GM21423 (cell line): ENCODE data around the gene NCAN.
"Not testable (repeated sequence)": the region's sequence is repeated elsewhere in the genome, so short reads cannot be mapped to it uniquely, and the experiment has no call there.

Source experiments
- ATAC-seq: cut with Tn5 transposase; IDR thresholded peaks from one replicate; pipeline ENCODE4 v1.9.1; 2021; ENCODE audit warnings: mild to moderate bottlenecking, moderate library complexity; ENCODE audit not compliant: unreplicated experiment

NCAN gene

DNA sequence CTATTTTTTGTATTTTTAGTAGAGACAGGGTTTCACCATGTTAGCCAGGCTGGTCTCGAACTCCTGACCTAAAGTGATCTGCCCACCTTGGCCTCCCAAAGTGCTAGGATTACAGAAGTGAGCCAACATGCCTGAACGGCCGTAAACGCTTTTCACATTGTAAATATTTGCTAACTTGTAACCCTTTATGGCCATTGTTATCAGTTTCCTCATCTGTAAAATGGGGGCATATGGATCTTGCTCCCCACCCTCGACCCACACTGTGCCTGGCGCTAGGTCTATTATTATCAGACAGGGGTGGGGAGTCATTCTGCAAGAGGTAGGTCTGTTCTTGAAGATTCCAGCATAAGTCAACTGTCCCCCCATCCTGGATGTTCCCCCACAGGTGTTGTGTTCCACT lies 11.9 kb downstream of the NCAN start:
- no peak for ATAC-seq

- no peak for ATAC-seq
These were observed 12.5 kb downstream of the NCAN start for GRCh38 chr19:19224150-19224851.

DNA sequence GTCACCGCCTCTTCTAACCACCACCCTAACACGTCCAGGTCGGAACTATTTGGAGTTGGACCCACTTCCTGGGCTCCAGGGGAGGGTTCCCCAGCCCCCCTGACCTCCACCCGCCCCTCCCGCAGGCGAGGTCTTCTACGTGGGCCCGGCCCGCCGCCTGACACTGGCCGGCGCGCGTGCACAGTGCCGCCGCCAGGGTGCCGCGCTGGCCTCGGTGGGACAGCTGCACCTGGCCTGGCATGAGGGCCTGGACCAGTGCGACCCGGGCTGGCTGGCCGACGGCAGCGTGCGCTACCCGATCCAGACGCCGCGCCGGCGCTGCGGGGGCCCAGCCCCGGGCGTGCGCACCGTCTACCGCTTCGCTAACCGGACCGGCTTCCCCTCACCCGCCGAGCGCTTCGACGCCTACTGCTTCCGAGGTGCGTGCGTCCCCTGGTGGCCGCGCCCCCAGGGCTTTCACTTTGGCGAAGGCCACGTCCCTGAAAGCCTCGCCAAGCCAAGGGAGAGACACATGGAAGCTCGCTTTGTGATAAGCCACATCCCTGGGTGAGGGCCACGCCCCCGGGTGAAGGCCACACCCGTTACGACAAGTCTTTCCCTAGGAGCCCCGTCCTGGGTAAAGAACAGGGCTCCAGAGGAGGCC lies 13.2 kb downstream of the NCAN start:
- ATAC-seq, result no peak

GRCh38 chr19:19226204-19226603 lies 14.4 kb downstream of the NCAN start:
- no peak for ATAC-seq

DNA sequence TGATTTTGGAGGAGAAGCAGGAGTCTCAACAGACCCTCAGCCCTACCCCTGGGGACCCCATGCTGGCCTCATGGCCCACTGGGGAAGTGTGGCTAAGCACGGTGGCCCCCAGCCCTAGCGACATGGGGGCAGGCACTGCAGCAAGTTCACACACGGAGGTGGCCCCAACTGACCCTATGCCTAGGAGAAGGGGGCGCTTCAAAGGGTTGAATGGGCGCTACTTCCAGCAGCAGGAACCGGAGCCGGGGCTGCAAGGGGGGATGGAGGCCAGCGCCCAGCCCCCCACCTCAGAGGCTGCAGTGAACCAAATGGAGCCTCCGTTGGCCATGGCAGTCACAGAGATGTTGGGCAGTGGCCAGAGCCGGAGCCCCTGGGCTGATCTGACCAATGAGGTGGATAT lies 14.9 kb downstream of the NCAN start:
- no peak for ATAC-seq

- no peak for ATAC-seq
These were observed 15.5 kb downstream of the NCAN start for GRCh38 chr19:19227217-19227616.

GRCh38 chr19:19229701-19230100 lies 17.9 kb downstream of the NCAN start:
- ATAC-seq, result no peak

DNA sequence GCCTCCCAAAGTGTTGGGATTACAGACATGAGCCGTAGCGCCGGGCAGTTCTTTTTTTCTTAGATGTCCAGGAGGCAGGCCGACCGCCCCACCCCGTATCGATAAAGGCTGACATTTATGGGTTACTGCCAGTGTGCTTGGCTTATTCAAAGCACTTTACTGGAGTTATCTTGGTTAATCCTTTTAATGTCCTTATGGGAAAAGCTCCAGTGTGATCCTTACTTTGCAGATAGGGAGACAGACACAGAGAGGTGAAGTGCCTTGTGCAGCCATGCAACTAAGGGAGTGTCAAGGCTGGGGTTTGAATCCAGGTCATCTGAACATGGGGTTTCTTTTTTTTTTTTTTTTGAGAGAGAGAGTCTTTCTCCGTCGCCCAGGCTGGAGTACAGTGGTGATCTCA lies 19.2 kb downstream of the NCAN start:
- no peak for ATAC-seq

DNA sequence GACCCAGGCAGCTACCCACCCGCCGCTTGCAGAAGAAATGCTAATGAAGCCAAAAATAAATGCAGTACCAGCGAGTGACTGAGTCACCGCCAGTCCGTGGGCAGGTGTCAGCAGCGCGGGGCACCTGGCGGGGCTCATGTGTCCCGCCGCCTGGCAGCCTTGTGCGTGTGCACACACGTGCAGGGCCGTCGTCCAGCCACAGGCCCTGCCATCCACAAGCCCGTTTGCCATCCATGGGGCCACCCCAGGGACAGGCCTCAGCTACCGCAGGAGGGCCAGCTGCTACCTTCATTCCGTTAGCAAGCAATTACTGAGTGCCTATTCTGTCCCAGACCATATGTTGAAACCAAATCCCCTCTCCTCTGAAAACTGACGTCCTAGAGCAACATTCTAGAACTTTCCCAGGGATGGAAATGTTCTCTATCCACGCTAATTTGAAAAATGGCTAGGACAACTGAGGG lies 20.5 kb downstream of the NCAN start:
- no peak for ATAC-seq

- ATAC-seq, result no peak
These were observed 22.6 kb downstream of the NCAN start for GRCh38 chr19:19234220-19234816.

- no peak for ATAC-seq
These were observed 24.4 kb downstream of the NCAN start for GRCh38 chr19:19236173-19236572.

DNA sequence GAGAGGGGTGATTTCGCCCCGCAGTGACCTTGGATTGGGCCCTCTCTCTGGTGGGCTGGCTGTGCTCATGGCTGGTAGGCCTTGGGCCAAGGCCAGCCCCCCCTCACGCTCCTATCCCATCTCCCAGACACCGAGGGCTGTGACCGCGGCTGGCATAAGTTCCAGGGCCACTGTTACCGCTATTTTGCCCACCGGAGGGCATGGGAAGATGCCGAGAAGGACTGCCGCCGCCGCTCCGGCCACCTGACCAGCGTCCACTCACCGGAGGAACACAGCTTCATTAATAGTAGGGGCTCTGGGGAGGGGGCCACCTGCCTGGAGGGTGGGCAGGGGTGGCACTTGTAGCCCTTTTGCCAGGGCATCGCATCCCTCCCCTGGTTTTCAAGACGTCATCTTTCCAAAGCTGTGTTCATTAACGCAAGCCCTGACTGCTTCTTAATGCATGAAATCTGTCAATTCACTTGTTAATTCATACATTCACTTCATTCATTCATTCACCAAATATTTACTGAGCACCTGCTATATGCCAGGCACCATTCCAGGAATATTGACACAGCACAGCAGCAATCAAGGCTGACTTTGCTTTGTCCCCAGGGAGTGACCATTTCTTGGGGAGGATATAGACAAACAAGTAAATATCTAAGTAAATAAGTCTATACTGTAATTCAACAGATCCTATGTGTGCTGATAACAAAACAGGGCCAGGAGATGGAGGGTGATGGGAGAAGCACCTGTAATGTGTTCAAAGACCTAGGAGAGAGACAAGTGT lies 26.6 kb downstream of the NCAN start:
- no peak for ATAC-seq

- ATAC-seq, result no peak
These were observed 27.9 kb downstream of the NCAN start for GRCh38 chr19:19239675-19240074.

- ATAC-seq, result no peak
These were observed 28.7 kb downstream of the NCAN start for GRCh38 chr19:19240476-19240875.

GRCh38 chr19:19250196-19250801 lies 38.5 kb downstream of the NCAN start:
- no peak for ATAC-seq

DNA sequence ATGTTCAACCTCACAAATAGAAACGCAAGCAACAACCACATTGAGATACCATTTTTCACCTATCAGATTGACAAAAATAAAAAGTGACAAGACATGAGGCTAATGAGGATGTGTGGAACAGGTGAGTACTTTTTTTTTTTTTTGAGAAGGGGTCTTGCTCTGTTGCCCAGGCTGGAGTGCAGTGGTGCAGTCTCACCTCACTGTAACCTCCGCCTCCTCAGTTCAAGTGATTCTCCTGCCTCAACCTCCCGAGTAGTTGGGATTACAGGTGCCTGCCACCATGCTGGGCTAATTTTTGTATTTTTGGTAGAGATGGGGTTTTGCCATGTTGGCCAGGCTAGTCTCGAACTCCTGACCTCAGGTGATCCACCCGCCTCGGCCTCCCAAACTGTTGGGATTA lies 41.7 kb downstream of the NCAN start:
- ATAC-seq, result not testable (repeated sequence)

DNA sequence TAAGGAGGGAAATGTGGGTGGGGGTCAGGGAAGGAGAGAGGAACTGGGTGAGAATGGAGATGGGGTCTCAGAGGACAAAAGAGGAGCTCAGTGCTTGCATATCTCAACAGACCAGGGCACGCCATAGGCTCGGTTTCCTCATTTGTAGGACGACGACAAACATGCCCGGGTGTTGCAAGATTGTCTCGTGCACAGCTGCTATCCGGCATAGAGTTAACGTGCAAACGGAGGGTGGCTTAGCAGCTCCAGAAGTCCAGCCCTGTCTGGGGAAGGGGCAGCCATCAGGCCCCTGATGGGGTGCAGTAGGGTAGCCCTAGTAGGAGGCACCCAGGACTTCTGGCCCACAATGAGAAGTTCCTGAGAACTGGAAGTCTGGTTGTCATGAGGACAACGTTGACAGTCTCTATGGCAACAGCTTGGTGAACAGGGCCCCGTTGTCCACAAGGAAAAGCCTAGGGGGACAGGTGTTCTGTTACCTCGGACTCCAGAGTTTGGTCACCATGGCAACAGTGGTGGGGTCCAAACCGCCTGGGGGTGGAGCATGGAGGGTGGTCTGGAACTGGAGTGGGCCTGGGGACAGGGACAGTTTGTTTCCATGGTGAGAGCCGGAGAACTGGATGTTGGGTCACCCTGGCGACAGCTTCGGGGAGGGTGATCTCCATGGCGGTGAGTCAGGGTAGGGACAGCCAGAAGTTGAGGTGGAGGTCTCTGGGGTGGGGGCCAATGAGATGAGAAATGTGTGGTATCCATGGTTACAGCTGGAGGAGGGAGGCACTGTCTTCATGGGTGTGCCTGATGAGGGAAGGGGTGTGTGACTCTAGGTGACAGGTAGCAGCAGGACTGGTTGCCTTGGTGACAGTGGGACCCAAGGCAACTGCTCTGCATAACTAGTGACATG lies 44.6 kb downstream of the NCAN start:
- ATAC-seq, result no peak

DNA sequence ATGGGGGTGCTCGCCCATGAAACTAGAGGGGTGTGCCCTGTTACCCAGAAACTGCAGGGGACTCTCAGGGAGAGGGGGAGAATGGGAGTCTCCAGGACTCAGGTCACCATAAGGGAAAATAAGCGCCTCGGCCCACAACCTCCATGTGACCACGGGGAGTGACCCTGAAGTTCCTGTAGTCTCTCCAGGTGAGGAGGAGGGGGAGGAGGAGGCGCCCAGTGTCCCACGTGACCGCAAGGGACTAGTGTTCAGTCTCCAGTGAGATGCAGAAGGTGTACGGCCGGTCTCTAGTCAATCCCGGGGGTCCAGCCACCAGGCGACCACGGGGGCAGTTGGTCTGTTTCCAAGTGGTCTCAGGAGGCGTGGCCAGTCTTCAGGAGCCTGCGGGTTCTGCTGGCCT lies 45.4 kb downstream of the NCAN start:
- no peak for ATAC-seq

GRCh38 chr19:19257836-19258588 lies 46.3 kb downstream of the NCAN start:
- ATAC-seq, result no peak
